BE2C (cell line): ENCODE measurements around the gene HRK.

Source experiments
- DNase-seq: peaks from one replicate; pipeline ENCODE4 v3.0.0-alpha.2; 2020
- H3K27me3 ChIP-seq: fragments of 250-450 bp; sonication (Bioruptor Pico); 2 replicates; pipeline ENCODE4 v1.5.1; 2020; ENCODE audit warnings: mild to moderate bottlenecking
- H3K36me3 ChIP-seq: fragments of 250-450 bp; sonication (Bioruptor Pico); 2 replicates; pipeline ENCODE4 v1.5.1; 2020; ENCODE audit warnings: mild to moderate bottlenecking
- H3K4me1 ChIP-seq: fragments of 250-450 bp; sonication (Bioruptor Pico); 2 replicates; pipeline ENCODE4 v1.5.1; 2020
- H3K4me3 ChIP-seq: 2 replicates; pipeline ENCODE4 v1.5.1; 2011; ENCODE audit warnings: low read depth, low read length
- H3K9me3 ChIP-seq: fragments of 250-450 bp; sonication (Bioruptor Pico); 2 replicates; pipeline ENCODE4 v1.5.1; 2020
- CTCF ChIP-seq: IDR thresholded peaks from 2 replicates; pipeline ENCODE4 v1.5.1; 2012; ENCODE audit warnings: mild to moderate bottlenecking, low read depth, low read length

The HRK gene

DNA sequence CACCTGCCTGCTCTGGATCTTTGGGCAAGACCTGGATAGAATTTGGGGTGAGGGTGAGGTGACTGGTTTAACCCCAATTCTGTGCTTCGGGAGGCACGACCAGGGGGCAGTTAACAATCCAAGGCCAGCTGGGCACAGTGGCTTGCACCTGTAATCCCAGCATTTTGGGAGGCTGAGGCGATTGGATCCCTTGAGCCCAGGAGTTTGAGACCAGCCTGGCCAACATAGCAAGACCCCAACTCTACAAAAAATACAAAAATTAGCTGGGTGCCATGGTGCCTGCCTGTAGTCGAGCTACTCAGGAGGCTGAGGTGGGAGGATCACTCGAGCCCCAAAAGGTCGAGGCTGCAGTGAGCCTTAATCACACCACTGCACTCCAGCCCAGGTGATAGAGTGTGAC is 38.2 kb downstream of the HRK start:
- Histone ChIP-seq H3K9me3 (no peaks in the 10 kb centered on the region), H3K4me3 (no peak overlapping the region), H3K27me3 (no peaks in the 10 kb centered on the region), H3K4me1 (no peaks in the 10 kb centered on the region), H3K36me3 (no peaks in the 10 kb centered on the region; the same call in 1 of the 2 replicates)
- TF ChIP-seq CTCF = no peak
- no peak for DNase-seq

GRCh38 chr12:116839287-116839830 is 41.9 kb downstream of the HRK start:
- no peak for DNase-seq
- no peaks in the 10 kb centered on the region for H3K9me3 ChIP-seq
- peaks cover 5% of the 10 kb centered on the region for H3K36me3 ChIP-seq
- no peak overlapping the region for H3K4me3 ChIP-seq
- H3K4me1 ChIP-seq = no peaks in the 10 kb centered on the region
- no peak for TF ChIP-seq CTCF
- no peaks in the 10 kb centered on the region for H3K27me3 ChIP-seq

DNA sequence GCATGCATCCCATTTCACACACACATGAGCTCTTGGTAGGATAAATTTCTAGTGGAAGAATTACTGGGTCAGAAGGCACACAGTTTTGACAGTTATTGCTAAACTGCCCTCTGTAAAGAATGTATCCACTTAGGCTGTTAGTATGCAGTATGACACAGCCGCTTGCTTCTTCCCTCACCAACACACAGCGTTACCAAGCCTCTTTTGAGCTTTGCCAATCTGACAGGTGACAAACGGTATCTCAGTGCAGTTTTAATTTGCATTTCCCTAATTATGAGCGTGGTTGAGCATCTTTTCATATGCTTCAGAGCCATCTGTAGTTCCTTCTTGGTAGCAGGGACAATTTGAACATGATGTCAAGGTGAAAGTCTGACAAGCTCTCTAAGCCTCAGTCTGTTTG is 42.9 kb downstream of the HRK start:
- TF ChIP-seq CTCF = no peak
- H3K27me3 ChIP-seq = no peaks in the 10 kb centered on the region
- no peak overlapping the region for H3K4me3 ChIP-seq
- no peaks in the 10 kb centered on the region for H3K9me3 ChIP-seq
- DNase-seq = no peak
- peaks cover 8% of the 10 kb centered on the region for H3K36me3 ChIP-seq
- H3K4me1 ChIP-seq = no peaks in the 10 kb centered on the region

GRCh38 chr12:116837097-116837496 is 44.1 kb downstream of the HRK start:
- Histone ChIP-seq H3K9me3 (no peaks in the 10 kb centered on the region), H3K27me3 (no peaks in the 10 kb centered on the region), H3K4me1 (no peaks in the 10 kb centered on the region), H3K36me3 (peaks cover 8% of the 10 kb centered on the region), H3K4me3 (no peak overlapping the region)
- DNase-seq = no peak
- TF ChIP-seq CTCF = no peak

GRCh38 chr12:116835484-116835883 is 45.8 kb downstream of the HRK start:
- H3K9me3 ChIP-seq = no peaks in the 10 kb centered on the region
- no peak overlapping the region for H3K4me3 ChIP-seq
- no peak for DNase-seq
- peaks cover 8% of the 10 kb centered on the region for H3K36me3 ChIP-seq
- H3K27me3 ChIP-seq = no peaks in the 10 kb centered on the region
- H3K4me1 ChIP-seq = no peaks in the 10 kb centered on the region
- no peak for TF ChIP-seq CTCF

DNA sequence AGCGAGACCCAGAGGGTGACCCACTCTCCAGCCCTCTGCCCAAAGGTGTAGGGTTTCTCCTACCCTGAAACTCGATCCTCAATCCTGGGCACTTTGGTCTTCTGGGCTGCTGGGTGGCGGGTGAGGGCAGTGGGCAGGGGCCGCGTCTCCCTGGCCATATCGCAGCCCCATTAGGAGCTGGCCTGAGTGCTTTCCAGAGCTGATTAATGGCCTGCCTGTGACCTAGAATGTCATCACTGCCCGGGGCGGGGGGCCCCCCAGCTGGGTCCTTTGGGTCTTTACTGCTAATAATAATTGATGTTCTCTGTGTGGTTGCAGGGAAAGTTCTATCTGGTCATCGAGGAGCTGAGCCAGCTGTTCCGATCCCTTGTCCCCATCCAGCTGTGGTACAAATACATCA is 47.8 kb downstream of the HRK start:
- Histone ChIP-seq H3K9me3 (no peaks in the 10 kb centered on the region), H3K4me1 (no peaks in the 10 kb centered on the region), H3K4me3 (no peak overlapping the region), H3K27me3 (no peaks in the 10 kb centered on the region), H3K36me3 (peaks cover 8% of the 10 kb centered on the region)
- DNase-seq = no peak
- no peak for TF ChIP-seq CTCF
